GM18909 (cell line): ENCODE data around the gene SLC25A14.

Source experiments
- ATAC-seq: cut with Tn5 transposase; IDR thresholded peaks from one replicate; pipeline ENCODE4 v1.9.1; 2021; ENCODE audit warnings: mild to moderate bottlenecking; ENCODE audit not compliant: unreplicated experiment, poor library complexity

SLC25A14 gene

DNA sequence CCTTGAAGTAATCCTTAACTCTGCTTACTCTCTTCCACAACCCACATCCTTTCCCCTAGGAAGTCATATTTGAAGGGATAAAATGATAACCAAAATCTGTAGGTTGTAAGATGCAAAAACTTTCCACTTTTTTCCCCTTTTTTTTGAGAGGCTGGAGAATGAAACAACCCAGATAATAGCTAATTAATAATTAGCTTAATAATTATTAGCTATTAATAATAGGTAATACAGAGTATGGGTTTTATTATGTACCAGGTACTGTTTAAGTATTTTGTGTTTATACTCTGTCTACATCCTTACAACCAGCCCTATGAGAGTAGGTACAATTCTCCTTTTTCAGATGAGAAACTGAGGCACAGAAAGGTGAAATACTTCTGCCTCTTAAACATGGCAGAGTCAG lies 36.4 kb downstream of the SLC25A14 start:
- no peak for ATAC-seq

DNA sequence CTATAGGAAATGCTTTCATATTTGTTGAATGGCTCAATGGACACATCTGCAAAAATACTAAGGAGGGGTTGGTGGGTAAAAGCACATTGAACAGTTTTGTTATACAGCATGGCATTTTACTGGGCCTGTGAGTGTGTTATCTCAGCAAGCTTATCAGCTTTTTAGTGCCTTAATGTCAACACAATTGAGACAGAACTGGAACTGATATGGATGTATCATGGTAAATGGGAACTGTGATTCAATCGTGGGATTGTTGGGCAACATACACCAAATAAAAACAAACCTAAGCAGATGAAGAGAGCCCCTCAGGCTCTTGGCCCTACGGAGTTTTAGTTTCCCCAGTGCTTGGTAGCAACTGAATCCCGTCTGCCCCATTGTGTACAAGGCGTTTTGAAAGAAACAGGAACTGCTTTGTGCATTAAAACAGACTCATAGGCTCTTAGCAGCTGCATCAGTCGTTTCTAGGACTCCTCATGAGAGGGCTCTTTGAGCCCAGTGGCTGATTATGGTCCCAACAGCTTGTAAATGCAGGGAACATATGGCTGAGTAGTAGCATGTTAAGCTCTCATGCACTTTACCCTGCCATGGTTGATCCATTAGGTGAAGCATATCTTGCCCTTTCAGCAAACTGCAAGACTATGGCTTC lies 38.4 kb downstream of the SLC25A14 start:
- no peak for ATAC-seq

DNA sequence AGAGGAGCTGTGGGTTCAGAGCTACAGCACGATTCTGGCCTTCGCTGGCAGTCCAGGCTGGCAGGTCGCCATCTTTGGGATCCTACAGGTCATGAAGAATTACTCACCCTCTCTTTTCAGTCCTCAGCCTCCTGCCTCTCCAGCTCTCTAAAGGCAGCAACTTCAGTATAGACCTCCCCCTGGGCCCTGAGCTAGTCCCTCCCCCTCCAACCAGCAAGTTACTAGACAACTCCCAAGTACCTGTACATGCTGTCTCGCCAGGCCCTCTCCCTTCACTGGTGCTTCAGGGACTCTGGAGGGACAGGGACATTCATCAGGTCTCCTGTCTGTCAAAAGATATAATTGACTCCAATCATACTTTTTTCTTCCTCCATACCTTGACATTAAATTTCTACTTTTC lies 45.8 kb downstream of the SLC25A14 start, which contains the start of gene GPR119:
Gene GPR119 (minus strand): TSS at position 155 of the 400 bp plus-strand sequence. CDS start 227 bp downstream, outside the sequence.
- ATAC-seq, result no peak

DNA sequence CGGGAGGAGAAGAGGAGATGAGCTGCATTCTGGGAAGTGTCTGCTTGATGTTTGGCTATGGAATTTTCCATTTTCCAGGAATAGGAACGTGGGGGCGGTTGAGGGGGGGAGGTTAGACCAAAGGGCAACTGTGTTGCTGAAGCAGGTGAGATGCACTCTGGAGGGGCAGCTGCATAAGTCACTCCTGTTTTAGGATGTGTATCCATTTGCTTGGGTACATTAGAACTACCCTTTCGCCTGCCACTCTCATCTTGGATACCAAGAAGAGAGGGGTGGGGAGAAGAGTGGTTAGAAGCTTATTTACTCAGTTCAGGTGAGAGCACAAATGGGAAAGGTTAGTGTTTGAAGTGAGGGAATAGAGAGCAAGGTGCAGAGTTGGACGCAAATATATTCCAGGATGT lies 46.7 kb downstream of the SLC25A14 start:
- ATAC-seq, result no peak

DNA sequence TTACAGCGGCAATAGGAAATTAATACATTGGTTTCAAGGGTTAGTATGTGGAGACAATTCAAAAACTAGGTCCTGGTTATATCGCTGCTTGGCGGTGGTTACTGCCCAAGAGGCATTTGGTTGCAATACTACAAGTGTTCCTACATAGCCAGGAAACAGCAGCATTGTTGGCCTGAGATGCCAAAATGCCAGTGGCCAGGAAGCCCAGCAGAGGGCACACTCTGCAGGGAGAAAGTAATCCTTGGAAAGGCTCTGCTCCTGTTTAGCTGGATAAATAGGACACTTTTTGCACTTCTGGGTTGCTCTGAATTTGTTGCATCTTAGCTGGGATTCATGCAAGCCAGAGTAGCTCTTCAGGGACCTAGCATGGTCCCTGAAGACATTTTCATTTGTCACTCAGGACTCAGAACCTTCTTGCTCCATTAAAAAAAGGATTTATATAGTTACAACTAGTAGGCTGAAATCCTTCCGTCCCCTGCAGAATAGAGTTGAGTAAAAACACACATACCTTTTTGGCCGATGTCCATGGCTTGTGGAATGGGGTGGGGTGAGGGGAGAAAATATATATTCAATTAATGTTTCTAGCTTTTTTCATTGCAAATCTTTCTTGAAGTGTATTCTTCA lies 53.8 kb downstream of the SLC25A14 start:
- ATAC-seq, result no peak

DNA sequence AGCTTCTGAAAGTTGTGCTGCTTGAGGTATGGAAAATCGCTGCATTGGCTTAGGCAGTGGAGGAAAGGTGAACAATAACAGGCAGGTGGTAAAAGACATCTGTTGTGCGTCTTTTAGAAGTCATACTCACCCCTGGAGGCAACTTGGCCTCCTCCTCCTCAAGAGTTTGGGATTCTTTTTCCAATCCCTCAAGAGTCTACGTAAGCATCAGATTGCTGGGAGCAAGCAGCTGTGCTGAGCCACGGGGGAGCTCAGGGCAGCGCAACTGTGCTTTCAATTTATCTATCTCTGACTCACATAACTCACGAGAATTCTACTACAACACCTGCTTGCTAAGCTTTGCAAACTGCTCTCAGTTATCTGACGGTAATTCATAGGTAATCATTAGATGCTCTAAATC lies 55.6 kb downstream of the SLC25A14 start:
- ATAC-seq, result no peak

DNA sequence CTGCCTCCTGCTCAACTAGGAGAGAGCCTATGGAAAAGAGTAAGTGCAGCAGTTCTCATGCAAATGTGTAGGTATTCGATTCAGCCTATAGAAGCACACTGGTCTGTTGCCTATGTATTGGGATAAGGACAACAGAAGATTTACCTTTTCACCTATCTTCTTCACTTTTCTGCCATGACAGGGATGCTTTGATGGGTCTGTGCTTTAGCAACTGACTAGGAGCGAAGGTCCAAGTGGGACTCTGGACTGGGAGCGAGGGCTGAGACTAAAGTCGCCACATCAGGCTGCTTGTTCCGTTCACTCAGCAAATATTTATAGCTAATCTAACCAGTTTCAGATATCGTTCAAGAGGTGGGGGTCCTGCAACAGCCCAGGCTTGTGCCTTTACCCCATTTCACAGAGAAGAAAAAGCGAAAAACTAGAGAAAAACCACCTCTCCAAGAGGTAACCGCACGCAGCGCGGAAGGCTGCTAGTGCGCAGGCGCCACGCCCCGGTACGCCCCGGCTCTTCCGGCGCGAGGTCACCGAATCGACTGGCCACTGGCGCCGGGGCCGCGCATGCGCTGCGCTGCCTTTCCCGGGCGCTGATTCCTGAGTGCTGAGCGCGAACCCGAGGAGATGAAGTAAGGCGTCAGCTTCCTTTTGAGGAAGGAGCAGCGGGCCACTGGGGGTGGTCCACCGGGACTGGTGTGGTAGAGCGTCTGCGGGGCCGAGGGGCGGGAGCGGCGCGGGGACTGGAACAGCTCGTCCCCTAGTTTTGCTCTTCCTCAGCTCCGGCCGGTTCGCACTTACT lies 61.9 kb downstream of the SLC25A14 start, which contains the start of gene RBMX2:
Gene RBMX2 (plus strand): TSS at position 573 of the 793 bp plus-strand sequence. CDS start 46 bp downstream, at position 619.
- ATAC-seq, result peak; percentile 90

DNA sequence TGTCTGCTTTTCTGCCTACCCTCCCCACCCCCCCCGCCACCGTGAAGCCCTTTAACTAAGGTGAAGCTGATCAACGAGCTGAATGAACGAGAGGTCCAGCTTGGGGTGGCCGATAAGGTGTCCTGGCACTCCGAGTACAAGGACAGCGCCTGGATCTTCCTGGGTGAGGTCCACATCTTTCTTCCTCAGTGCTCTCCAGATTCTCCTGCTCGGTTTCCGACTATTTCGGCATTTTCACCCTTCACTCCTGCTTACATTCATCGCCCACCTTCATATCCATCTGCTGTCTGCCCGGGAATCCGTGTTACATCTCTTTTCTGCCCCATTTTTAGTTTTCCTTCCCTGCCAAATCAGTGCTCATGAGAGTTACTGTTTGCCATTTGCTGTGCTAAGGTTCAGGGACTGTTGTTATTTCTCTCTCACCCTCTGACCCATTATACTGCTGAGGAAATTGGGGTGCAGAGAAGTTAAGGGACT lies 62.5 kb downstream of the SLC25A14 start:
- ATAC-seq, result no peak

DNA sequence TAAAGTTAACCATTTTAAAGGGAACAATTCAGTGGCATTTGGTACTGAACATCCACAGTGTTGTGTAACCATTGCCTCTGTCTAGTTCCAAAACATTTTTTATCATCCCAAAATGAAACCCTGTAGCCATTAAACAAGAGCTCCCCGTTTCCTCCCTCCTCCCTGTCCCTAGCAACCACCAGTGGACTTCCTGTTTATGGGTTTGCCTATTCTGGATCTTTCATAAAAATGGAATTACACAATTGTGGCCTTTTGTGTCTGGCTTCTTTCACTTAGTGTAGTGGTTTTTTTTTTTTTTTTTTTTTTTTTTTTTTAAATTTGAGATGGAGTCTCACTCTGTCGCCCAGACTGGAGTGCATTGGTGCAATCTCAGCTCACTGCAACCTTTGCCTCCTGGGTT lies 73.7 kb downstream of the SLC25A14 start:
- no peak for ATAC-seq

DNA sequence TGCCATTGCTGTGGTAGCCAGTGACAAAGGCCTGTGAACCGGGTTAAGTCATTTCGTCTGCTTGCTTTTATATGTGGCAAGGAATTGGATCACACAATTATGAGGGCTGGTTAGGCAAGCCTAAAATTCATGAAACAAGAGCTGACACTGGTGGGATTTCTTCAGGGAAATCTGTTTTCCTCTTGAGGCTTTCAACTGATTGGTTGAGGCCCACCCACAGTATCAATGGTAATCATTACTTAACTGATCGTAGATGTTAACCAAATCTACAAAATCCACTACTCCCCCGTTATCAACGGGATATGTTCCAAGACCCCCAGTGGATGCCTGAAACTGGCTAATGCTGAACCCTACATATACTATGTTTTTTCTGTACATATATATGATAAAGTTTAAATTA lies 75.1 kb downstream of the SLC25A14 start:
- no peak for ATAC-seq

DNA sequence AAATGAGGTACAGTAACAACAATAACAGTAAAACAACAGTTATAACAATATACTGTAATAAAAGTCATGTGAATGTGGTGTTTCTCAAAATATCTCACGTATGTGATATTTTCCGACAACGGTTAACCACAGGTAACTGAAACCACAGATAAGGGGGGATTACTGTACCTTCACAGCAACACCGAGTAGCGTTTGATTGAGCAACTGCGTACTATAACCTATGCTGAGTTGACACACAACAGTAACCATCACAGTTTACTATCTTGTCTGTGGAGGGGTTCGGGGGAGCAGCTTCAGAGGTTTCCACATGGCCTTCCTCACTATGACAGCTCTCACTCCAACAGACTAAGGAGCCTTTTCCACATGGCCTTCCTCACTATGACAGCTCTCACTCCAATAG lies 75.5 kb downstream of the SLC25A14 start:
- no peak for ATAC-seq

DNA sequence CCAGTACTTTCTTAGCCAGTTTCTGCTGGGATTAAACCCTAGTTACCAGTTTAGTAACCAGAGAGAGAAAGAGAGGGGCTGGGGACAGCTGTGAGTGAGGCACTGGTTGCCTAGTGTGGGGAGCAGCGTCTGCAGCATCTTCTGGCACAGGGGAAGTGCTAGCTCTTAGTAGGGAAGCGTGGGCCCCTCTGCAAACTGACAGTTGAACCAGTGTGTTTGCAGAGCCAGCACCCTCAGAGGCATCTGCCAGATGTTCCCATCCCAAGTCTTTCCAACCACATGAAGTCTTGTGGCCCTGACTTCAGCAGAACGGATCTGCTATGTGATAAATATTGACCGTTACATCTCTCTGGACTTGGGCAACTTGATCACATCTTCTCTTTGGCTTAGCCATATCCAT lies 77.1 kb downstream of the SLC25A14 start:
- no peak for ATAC-seq

DNA sequence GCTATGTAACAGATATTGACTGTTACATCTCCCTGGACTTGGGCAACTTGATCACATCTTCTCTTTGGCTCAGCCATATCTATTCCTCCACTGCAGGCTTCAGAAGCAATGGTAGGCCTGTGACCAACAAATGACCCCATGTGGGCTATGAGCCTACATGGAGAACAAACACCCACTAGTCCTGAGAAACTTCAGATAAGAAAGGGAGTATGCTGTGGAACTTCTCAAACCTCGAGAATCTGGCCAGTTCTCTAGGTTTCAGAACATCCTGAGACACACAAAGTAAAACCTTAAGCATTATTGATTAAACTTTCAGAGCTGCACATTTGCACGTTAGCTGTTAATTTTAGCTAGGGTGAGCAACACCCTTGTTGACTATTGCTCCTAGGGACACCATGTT lies 78.3 kb downstream of the SLC25A14 start:
- ATAC-seq, result peak; percentile 58

DNA sequence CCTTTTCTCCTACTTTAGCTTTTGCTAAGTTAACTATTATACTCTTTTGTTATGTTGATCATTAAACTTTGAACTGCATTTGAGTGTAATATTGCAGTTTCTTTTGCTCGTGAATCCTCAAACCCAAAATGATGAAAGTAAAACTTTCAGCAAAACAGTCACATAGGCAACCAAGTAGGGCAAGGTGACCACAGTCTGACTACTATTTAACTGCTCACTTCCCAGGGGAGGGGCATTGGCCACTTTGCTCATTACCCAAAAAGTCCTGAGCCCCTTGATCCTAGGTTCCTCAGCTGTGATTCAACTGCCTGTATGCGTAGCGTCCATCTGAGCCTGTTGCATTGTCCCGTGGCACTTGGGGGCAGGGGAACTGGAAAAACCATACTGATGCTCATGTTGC lies 79.0 kb downstream of the SLC25A14 start:
- peak; percentile 49 for ATAC-seq

DNA sequence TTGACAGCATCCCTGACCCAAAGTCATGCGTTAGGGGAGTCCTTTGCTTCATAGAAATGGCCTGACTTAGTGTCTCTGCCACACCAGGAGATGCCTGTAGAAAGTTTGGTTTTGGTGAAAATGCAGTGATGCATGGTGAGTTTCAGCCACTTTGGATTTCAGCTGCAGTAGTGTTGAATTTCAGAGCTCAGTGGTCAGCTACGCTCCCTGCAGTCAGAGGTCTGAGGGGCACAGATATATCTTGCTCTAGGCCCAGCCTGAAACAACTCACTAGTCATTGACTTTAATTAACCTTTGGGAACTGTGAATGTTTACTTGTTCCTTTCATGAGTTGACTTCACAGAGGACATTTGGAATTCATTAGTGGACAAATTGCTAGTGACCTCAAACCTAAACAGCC lies 79.5 kb downstream of the SLC25A14 start:
- peak; percentile 48 for ATAC-seq
